Vagina (tissue), 2 donors: ENCODE measurements around the gene CFD. TPM values are rescaled to one million over a fixed set of nuclear protein-coding genes. Genes with fewer than 3 reads are reported as not detected.

Experiments used
- microRNA counts, 2 donors: library from miRNA; unstranded; fragments of <30 nt; microRNA quantifications; one replicate each; lab custom pipeline; 2016 to 2017
- microRNA-seq: library from miRNA; unstranded; fragments of <30 nt; microRNA quantifications from one replicate; pipeline ENCODE4, GENCODE V29; 2017; ENCODE audit warnings: borderline number of aligned reads, borderline replicate concordance
- small RNA-seq: library from RNA; depleted of rRNA; stranded (forward); fragments of <200 nt; gene quantifications from one replicate; pipeline ENCODE3, GENCODE V24; 2016
- total RNA-seq: library from RNA; depleted of rRNA; stranded (reverse); fragments of >200 nt; gene quantifications from one replicate; pipeline ENCODE4 v1.2.3, GENCODE V29; 2016

CFD gene
- total RNA-seq, 1 donor from 2014 or later: 2,325 TPM

MicroRNAs encoded within 50 kb of the gene (microRNA counts, 767-probe panel; counts per million panel counts)
- microRNA hsa-miR-3187-3p (lab: Ali Mortazavi, UCI): 238 to 261 counts per million in 2 donors

Small RNAs within 50 kb of the gene (microRNA-seq; reads per million reads assigned to microRNA genes)
- not detected for gene MIR3187

Small RNAs within 50 kb of the gene (small RNA-seq; reads per million reads assigned to genes)
- gene MIR3187: not detected
- gene RNU6-9: not detected

Other genes starting within 250 kb of the CFD start
- gene POLRMT, start 226.1 kb upstream of the CFD start, total RNA-seq: 33.9 TPM
- gene FGF22, start 219.8 kb upstream of the CFD start, total RNA-seq: not detected
- 68.0 TPM for gene RNF126, start 196.4 kb upstream of the CFD start, total RNA-seq
- gene FSTL3, start 183.3 kb upstream of the CFD start, total RNA-seq: 129 TPM
- not detected for gene PRSS57, start 164.2 kb upstream of the CFD start, total RNA-seq
- 40.0 TPM for gene PALM, start 150.7 kb upstream of the CFD start, total RNA-seq
- 0.49 TPM for gene MISP, start 108.6 kb upstream of the CFD start, total RNA-seq
- gene PTBP1, start 62.2 kb upstream of the CFD start, total RNA-seq: 230 TPM
- gene PLPPR3, start 37.7 kb upstream of the CFD start, total RNA-seq: not detected
- gene AZU1, start 31.8 kb upstream of the CFD start, total RNA-seq: not detected
- gene PRTN3, start 18.7 kb upstream of the CFD start, total RNA-seq: not detected
- not detected for gene ELANE, start 7.4 kb upstream of the CFD start, total RNA-seq
- gene MED16, start 33.5 kb downstream of the CFD start, total RNA-seq: 46.9 TPM
- gene RNU6-9, start 33.8 kb downstream of the CFD start, total RNA-seq: not detected
- 41.3 TPM for gene R3HDM4, start 53.6 kb downstream of the CFD start, total RNA-seq
- not detected for gene KISS1R, start 57.7 kb downstream of the CFD start, total RNA-seq
- 10.3 TPM for gene ARID3A, start 66.4 kb downstream of the CFD start, total RNA-seq
- 66.8 TPM for gene WDR18, start 124.7 kb downstream of the CFD start, total RNA-seq
- not detected for gene GRIN3B, start 140.8 kb downstream of the CFD start, total RNA-seq
- 130 TPM for gene TMEM259, start 161.5 kb downstream of the CFD start, total RNA-seq
- not detected for gene RNU6-2, start 161.9 kb downstream of the CFD start, total RNA-seq
- 76.1 TPM for gene CNN2, start 166.9 kb downstream of the CFD start, total RNA-seq
- gene ABCA7, start 180.4 kb downstream of the CFD start, total RNA-seq: 29.5 TPM
- 36.8 TPM for gene ARHGAP45, start 207.5 kb downstream of the CFD start, total RNA-seq
- 83.7 TPM for gene POLR2E, start 235.7 kb downstream of the CFD start, total RNA-seq
- gene GPX4, start 244.3 kb downstream of the CFD start, total RNA-seq: 524 TPM